ENCODE results near the gene SP1.

- TF ChIP-seq, protein P1, sequence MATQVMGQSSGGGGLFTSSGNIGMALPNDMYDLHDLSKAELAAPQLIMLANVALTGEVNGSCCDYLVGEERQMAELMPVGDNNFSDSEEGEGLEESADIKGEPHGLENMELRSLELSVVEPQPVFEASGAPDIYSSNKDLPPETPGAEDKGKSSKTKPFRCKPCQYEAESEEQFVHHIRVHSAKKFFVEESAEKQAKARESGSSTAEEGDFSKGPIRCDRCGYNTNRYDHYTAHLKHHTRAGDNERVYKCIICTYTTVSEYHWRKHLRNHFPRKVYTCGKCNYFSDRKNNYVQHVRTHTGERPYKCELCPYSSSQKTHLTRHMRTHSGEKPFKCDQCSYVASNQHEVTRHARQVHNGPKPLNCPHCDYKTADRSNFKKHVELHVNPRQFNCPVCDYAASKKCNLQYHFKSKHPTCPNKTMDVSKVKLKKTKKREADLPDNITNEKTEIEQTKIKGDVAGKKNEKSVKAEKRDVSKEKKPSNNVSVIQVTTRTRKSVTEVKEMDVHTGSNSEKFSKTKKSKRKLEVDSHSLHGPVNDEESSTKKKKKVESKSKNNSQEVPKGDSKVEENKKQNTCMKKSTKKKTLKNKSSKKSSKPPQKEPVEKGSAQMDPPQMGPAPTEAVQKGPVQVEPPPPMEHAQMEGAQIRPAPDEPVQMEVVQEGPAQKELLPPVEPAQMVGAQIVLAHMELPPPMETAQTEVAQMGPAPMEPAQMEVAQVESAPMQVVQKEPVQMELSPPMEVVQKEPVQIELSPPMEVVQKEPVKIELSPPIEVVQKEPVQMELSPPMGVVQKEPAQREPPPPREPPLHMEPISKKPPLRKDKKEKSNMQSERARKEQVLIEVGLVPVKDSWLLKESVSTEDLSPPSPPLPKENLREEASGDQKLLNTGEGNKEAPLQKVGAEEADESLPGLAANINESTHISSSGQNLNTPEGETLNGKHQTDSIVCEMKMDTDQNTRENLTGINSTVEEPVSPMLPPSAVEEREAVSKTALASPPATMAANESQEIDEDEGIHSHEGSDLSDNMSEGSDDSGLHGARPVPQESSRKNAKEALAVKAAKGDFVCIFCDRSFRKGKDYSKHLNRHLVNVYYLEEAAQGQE (tag by site-specific recombination; IDR thresholded peaks at IDR 0.05) = no peak
- no peak for TF ChIP-seq CTCF (tag by site-specific recombination; IDR thresholded peaks at IDR 0.05)
- no peak for TF ChIP-seq YY2 (tag by site-specific recombination; IDR thresholded peaks at IDR 0.05)
- TF ChIP-seq, protein P2, sequence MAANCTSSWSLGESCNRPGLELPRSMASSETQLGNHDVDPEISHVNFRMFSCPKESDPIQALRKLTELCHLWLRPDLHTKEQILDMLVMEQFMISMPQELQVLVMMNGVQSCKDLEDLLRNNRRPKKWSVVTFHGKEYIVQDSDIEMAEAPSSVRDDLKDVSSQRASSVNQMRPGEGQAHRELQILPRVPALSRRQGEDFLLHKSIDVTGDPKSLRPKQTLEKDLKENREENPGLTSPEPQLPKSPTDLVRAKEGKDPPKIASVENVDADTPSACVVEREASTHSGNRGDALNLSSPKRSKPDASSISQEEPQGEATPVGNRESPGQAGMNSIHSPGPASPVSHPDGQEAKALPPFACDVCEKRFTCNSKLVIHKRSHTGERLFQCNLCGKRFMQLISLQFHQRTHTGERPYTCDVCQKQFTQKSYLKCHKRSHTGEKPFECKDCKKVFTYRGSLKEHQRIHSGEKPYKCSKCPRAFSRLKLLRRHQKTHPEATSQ (tag by site-specific recombination; IDR thresholded peaks at IDR 0.05) = no peak
- TF ChIP-seq ZNF140 (tag by site-specific recombination; IDR thresholded peaks at IDR 0.05) = no peak
These were observed 21.0 kb upstream of the SP1 start for GRCh38 chr12:53358836-53359419.

Measured in HEK293 (cell line).